Measurements from ENCODE around the gene ADISSP.

The ADISSP gene

GRCh38 chr20:3720068-3720467 is 47.5 kb downstream of the ADISSP start:
- Mint-ChIP-seq H3K36me3 (ENCODE audit: low read depth) (no peaks in the 10 kb centered on the region), H3K4me3 (no peak overlapping the region), H3K27me3 (ENCODE audit: low read depth) (peaks cover 33% of the 10 kb centered on the region), H3K27ac (no peak overlapping the region), H3K4me1 (ENCODE audit: low read depth) (peaks cover 1% of the 10 kb centered on the region), H3K9me3 (no peaks in the 10 kb centered on the region)

- Mint-ChIP-seq H3K4me3 (no peak overlapping the region), H3K27me3 (ENCODE audit: low read depth) (peaks cover 30% of the 10 kb centered on the region), H3K4me1 (ENCODE audit: low read depth) (peaks cover 1% of the 10 kb centered on the region), H3K27ac (no peak overlapping the region), H3K36me3 (ENCODE audit: low read depth) (no peaks in the 10 kb centered on the region), H3K9me3 (no peaks in the 10 kb centered on the region)
These were observed 48.5 kb downstream of the ADISSP start for GRCh38 chr20:3719046-3719445.

GRCh38 chr20:3716195-3716834 is 51.2 kb downstream of the ADISSP start:
- Mint-ChIP-seq H3K9me3 (no peaks in the 10 kb centered on the region), H3K4me1 (ENCODE audit: low read depth) (peaks cover 1% of the 10 kb centered on the region), H3K27ac (no peak overlapping the region), H3K36me3 (ENCODE audit: low read depth) (no peaks in the 10 kb centered on the region), H3K27me3 (ENCODE audit: low read depth) (peaks cover 19% of the 10 kb centered on the region), H3K4me3 (no peak overlapping the region)

- Mint-ChIP-seq H3K4me3 (no peak overlapping the region), H3K27me3 (ENCODE audit: low read depth) (no peaks in the 10 kb centered on the region), H3K9me3 (no peaks in the 10 kb centered on the region), H3K4me1 (ENCODE audit: low read depth) (no peaks in the 10 kb centered on the region), H3K36me3 (ENCODE audit: low read depth) (no peaks in the 10 kb centered on the region), H3K27ac (no peak overlapping the region)
These were observed 53.5 kb downstream of the ADISSP start for GRCh38 chr20:3714092-3714491.

- Mint-ChIP-seq H3K4me1 (ENCODE audit: low read depth) (no peaks in the 10 kb centered on the region), H3K9me3 (no peaks in the 10 kb centered on the region), H3K27ac (no peak within 1 kb of the TSS), H3K27me3 (ENCODE audit: low read depth) (no peaks in the 10 kb centered on the region), H3K4me3 (no peak within 1 kb of the TSS), H3K36me3 (ENCODE audit: low read depth) (no peaks in the 10 kb centered on the region)
These were observed 55.2 kb downstream of the ADISSP start, which contains the start of gene SIGLEC1 for GRCh38 chr20:3712279-3712873. Gene SIGLEC1 (minus strand): TSS chr20:3712600. CDS start chr20:3707128, 5,472 bp downstream.

GRCh38 chr20:3711484-3711941 is 56.0 kb downstream of the ADISSP start:
- H3K36me3 Mint-ChIP-seq (ENCODE audit: low read depth): no peaks in the 10 kb centered on the region
- no peak overlapping the region for H3K4me3 Mint-ChIP-seq
- no peaks in the 10 kb centered on the region for H3K27me3 Mint-ChIP-seq (ENCODE audit: low read depth)
- no peak overlapping the region for H3K27ac Mint-ChIP-seq
- H3K9me3 Mint-ChIP-seq: no peaks in the 10 kb centered on the region
- H3K4me1 Mint-ChIP-seq (ENCODE audit: low read depth): no peaks in the 10 kb centered on the region

- Mint-ChIP-seq H3K27me3 (ENCODE audit: low read depth) (no peaks in the 10 kb centered on the region), H3K4me1 (ENCODE audit: low read depth) (no peaks in the 10 kb centered on the region)
These were observed 56.7 kb downstream of the ADISSP start for GRCh38 chr20:3710703-3711483.

GRCh38 chr20:3710011-3710466 is 57.5 kb downstream of the ADISSP start:
- H3K36me3 Mint-ChIP-seq (ENCODE audit: low read depth): no peaks in the 10 kb centered on the region
- no peaks in the 10 kb centered on the region for H3K27me3 Mint-ChIP-seq (ENCODE audit: low read depth)
- no peaks in the 10 kb centered on the region for H3K4me1 Mint-ChIP-seq (ENCODE audit: low read depth)
- H3K4me3 Mint-ChIP-seq: no peak overlapping the region
- no peak overlapping the region for H3K27ac Mint-ChIP-seq
- H3K9me3 Mint-ChIP-seq: no peaks in the 10 kb centered on the region

More at GRCh38 chr20:3710703-3711483, 56.7 kb downstream of the ADISSP start:
- H3K27ac Mint-ChIP-seq: no peak overlapping the region
- no peaks in the 10 kb centered on the region for H3K9me3 Mint-ChIP-seq
- H3K4me3 Mint-ChIP-seq: no peak overlapping the region
- H3K36me3 Mint-ChIP-seq (ENCODE audit: low read depth): no peaks in the 10 kb centered on the region

- no peaks in the 10 kb centered on the region for H3K9me3 Mint-ChIP-seq
- no peaks in the 10 kb centered on the region for H3K36me3 Mint-ChIP-seq (ENCODE audit: low read depth)
- H3K27ac Mint-ChIP-seq: no peak overlapping the region
- no peak overlapping the region for H3K4me3 Mint-ChIP-seq
- H3K4me1 Mint-ChIP-seq (ENCODE audit: low read depth): no peaks in the 10 kb centered on the region
- no peaks in the 10 kb centered on the region for H3K27me3 Mint-ChIP-seq (ENCODE audit: low read depth)
These were observed 60.0 kb downstream of the ADISSP start for GRCh38 chr20:3707508-3707899.

GRCh38 chr20:3706774-3707507 is 60.6 kb downstream of the ADISSP start:
- Mint-ChIP-seq H3K4me3 (no peak overlapping the region), H3K9me3 (no peaks in the 10 kb centered on the region), H3K27ac (no peak overlapping the region), H3K27me3 (ENCODE audit: low read depth) (no peaks in the 10 kb centered on the region), H3K36me3 (ENCODE audit: low read depth) (no peaks in the 10 kb centered on the region), H3K4me1 (ENCODE audit: low read depth) (no peaks in the 10 kb centered on the region)

GRCh38 chr20:3705970-3706739 is 61.4 kb downstream of the ADISSP start:
- H3K27ac Mint-ChIP-seq: no peak overlapping the region
- H3K27me3 Mint-ChIP-seq (ENCODE audit: low read depth): no peaks in the 10 kb centered on the region

GRCh38 chr20:3705491-3705969 is 62.0 kb downstream of the ADISSP start:
- no peak overlapping the region for H3K4me3 Mint-ChIP-seq
- H3K27me3 Mint-ChIP-seq (ENCODE audit: low read depth): no peaks in the 10 kb centered on the region
- H3K4me1 Mint-ChIP-seq (ENCODE audit: low read depth): no peaks in the 10 kb centered on the region
- H3K27ac Mint-ChIP-seq: no peak overlapping the region
- H3K9me3 Mint-ChIP-seq: no peaks in the 10 kb centered on the region
- no peaks in the 10 kb centered on the region for H3K36me3 Mint-ChIP-seq (ENCODE audit: low read depth)

More at GRCh38 chr20:3705970-3706739, 61.4 kb downstream of the ADISSP start:
- Mint-ChIP-seq H3K9me3 (no peaks in the 10 kb centered on the region), H3K4me1 (ENCODE audit: low read depth) (no peaks in the 10 kb centered on the region), H3K4me3 (no peak overlapping the region), H3K36me3 (ENCODE audit: low read depth) (no peaks in the 10 kb centered on the region)

GRCh38 chr20:3704087-3704486 is 63.5 kb downstream of the ADISSP start:
- no peaks in the 10 kb centered on the region for H3K9me3 Mint-ChIP-seq
- H3K27ac Mint-ChIP-seq: no peak overlapping the region
- H3K4me1 Mint-ChIP-seq (ENCODE audit: low read depth): no peaks in the 10 kb centered on the region
- H3K27me3 Mint-ChIP-seq (ENCODE audit: low read depth): no peaks in the 10 kb centered on the region
- no peak overlapping the region for H3K4me3 Mint-ChIP-seq
- no peaks in the 10 kb centered on the region for H3K36me3 Mint-ChIP-seq (ENCODE audit: low read depth)

Measured in T-helper 1 cell treated with Interleukin-12 subunit alpha and Interleukin-12 subunit beta and Interleukin-4 antibody, amounts not matched to agents 30 μg/mL and 1 μg/mL, for 36 hours (primary cell).